ENCODE data around the gene NLRC5. TPM values are rescaled to one million over a fixed set of nuclear protein-coding genes. Genes with fewer than 3 reads are reported as not detected.

The NLRC5 gene
- total RNA-seq, 1 experiment from 2014 or later: 0.98 TPM

- CTCF ChIA-PET: interaction anchor here (0.6 kb wide), 1 partner anchor 240 kb away, joined by 12 read pairs; no protein-coding TSS in a partner anchor
- DNase-seq (peak; percentile 21), ATAC-seq (peak; percentile 18; the same call in 1 of the 2 replicates)
Measured at GRCh38 chr16:57091200-57091974, 102.0 kb downstream of the NLRC5 start.

DNA sequence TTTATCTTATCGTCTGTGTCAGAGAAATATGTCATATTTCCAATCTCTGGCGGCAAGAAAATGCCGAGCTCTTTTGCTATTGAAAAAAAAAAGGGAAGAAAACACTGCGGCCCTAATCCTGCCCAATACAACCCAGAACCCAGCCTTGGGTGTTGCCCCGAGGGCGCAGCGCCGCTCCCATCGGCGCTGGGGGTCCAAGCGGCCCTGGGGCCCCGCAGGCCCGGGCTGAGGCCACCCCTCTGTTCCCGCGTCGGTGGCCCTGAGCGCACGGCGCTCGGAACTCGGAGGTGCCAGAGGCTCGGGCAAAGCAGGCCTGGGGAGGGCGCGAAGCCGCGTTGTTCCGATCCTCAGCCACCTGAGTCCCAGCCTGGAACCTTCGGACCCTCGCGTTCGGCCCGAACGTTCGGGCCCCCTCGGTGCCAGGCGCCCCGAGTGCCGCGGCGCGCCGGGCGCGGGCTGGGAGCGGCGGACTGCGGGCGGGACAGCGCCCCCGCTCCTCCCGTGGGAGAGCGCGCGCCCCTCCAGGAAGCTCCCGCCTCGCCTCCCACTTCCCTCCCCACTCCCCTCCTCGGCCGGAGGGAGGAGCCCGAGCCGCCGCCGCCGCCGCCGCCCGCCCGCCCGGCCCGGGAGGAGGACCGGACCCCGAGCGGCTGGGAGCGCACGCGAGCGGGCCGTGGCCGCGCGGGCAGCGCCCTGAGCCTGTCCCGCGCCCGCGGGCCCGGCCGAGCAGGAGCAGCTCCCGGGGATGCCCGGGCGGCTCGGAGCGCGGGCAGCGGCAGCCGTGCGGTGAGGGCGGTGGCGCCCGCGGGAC is 102.8 kb downstream of the NLRC5 start, which contains the start of gene CPNE2:
CPNE2 (plus strand) TSS at position 609 of the 811 bp plus-strand sequence. CDS start 18,160 bp downstream, outside the sequence.
- H3K79me2 ChIP-seq (ENCODE audit: low read length): no peaks in the 10 kb centered on the region
- H3K9me2 ChIP-seq (replicated peaks; ENCODE audit: low read length): no peaks in the 10 kb centered on the region
- H3K4me1 ChIP-seq (ENCODE audit: insufficient read depth, low read length): peaks cover 6% of the 10 kb centered on the region
- ATAC-seq (peak; percentile 82), DNase-seq (peak; percentile 29)
- CTCF ChIA-PET: interaction anchor here (0.5 to 0.8 kb wide), 3 partner anchors 13 to 100 kb away, joined by 3 to 6 read pairs (median 5); no protein-coding TSS in a partner anchor
- BruUV-seq (replicated peaks): no TSS peak
- peak within 1 kb of the TSS; percentile 93 for H3K4me2 ChIP-seq (ENCODE audit: low read length)
- H3K36me3 ChIP-seq (ENCODE audit: low read depth, low read length): no peaks in the 10 kb centered on the region
- H3F3A ChIP-seq (ENCODE audit: low read length, unreplicated experiment): no peaks in the 10 kb centered on the region
- intact Hi-C loops (cut with micrococcal nuclease): no loop called here
- peak within 1 kb of the TSS; percentile 71 for H3K4me3 ChIP-seq (ENCODE audit: low read length)
- no peak within 1 kb of the TSS for H3K27ac ChIP-seq (ENCODE audit: low read length)
- H3K27me3 ChIP-seq (ENCODE audit: low read length): no peaks in the 10 kb centered on the region
- POLR2A ChIA-PET (ENCODE audit: unreplicated experiment): no interaction called here
- no peaks in the 10 kb centered on the region for H3K9me3 ChIP-seq (ENCODE audit: low read length)
- TF ChIP-seq EZH2 (IDR thresholded peaks at IDR 0.05; ENCODE audit: low read length, unreplicated experiment) (no peak), EZH2phosphoT487 (IDR thresholded peaks at IDR 0.05; ENCODE audit: borderline replicate concordance, low read length) (no peak)
- TF ChIP-seq, protein P1, sequence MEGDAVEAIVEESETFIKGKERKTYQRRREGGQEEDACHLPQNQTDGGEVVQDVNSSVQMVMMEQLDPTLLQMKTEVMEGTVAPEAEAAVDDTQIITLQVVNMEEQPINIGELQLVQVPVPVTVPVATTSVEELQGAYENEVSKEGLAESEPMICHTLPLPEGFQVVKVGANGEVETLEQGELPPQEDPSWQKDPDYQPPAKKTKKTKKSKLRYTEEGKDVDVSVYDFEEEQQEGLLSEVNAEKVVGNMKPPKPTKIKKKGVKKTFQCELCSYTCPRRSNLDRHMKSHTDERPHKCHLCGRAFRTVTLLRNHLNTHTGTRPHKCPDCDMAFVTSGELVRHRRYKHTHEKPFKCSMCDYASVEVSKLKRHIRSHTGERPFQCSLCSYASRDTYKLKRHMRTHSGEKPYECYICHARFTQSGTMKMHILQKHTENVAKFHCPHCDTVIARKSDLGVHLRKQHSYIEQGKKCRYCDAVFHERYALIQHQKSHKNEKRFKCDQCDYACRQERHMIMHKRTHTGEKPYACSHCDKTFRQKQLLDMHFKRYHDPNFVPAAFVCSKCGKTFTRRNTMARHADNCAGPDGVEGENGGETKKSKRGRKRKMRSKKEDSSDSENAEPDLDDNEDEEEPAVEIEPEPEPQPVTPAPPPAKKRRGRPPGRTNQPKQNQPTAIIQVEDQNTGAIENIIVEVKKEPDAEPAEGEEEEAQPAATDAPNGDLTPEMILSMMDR (conservative IDR thresholded peaks at IDR 0.05; ENCODE audit: low read depth, low read length): no peak
- H2AFZ ChIP-seq (ENCODE audit: low read length): peak within 1 kb of the TSS; percentile 87
- peak within 1 kb of the TSS; percentile 47; the same call in 1 of the 2 replicates for H3K9ac ChIP-seq (ENCODE audit: low read length)
- no peaks in the 10 kb centered on the region for H4K20me1 ChIP-seq (ENCODE audit: low read length)

More at GRCh38 chr16:57091200-57091974, 102.0 kb downstream of the NLRC5 start:
- Histone ChIP-seq H3K9me3 (ENCODE audit: low read length) (no peaks in the 10 kb centered on the region), H3K79me2 (ENCODE audit: low read length) (no peaks in the 10 kb centered on the region), H3K27ac (ENCODE audit: low read length) (no peak overlapping the region), H3K4me2 (ENCODE audit: low read length) (peak overlapping the region; percentile 93), H2AFZ (ENCODE audit: low read length) (peak overlapping the region; percentile 87), H4K20me1 (ENCODE audit: low read length) (no peaks in the 10 kb centered on the region), H3K27me3 (ENCODE audit: low read length) (no peaks in the 10 kb centered on the region), H3K9ac (ENCODE audit: low read length) (peak overlapping the region; percentile 47; the same call in 1 of the 2 replicates), H3K4me1 (ENCODE audit: insufficient read depth, low read length) (peaks cover 6% of the 10 kb centered on the region), H3K9me2 (replicated peaks; ENCODE audit: low read length) (no peaks in the 10 kb centered on the region), H3K36me3 (ENCODE audit: low read depth, low read length) (no peaks in the 10 kb centered on the region), H3F3A (ENCODE audit: low read length, unreplicated experiment) (no peaks in the 10 kb centered on the region), H3K4me3 (ENCODE audit: low read length) (peak overlapping the region; percentile 71)
- POLR2A ChIA-PET (ENCODE audit: unreplicated experiment): no interaction called here
- TF ChIP-seq EZH2 (IDR thresholded peaks at IDR 0.05; ENCODE audit: low read length, unreplicated experiment) (no peak), EZH2phosphoT487 (IDR thresholded peaks at IDR 0.05; ENCODE audit: borderline replicate concordance, low read length) (no peak)
- TF ChIP-seq, protein P1 (conservative IDR thresholded peaks at IDR 0.05; ENCODE audit: low read depth, low read length): no peak
- intact Hi-C loops (cut with micrococcal nuclease): no loop called here
- BruUV-seq (replicated peaks): TSS peak; percentile 40
